B cell (primary cell): ENCODE measurements around the gene CDC42BPB. TPM values are rescaled to one million over a fixed set of nuclear protein-coding genes. Genes with fewer than 3 reads are reported as not detected.

ENCODE experiments used
- ATAC-seq: fragments of 200-7000 bp; cut with Tn5 transposase; one replicate; pipeline ENCODE4 v1.10.0; 2021; ENCODE audit warnings: low read depth, mild to moderate bottlenecking, moderate number of reproducible peaks, moderate library complexity
- CTCF ChIA-PET: fragments of 350-600 bp; sonication (Branson Sonifier 250); formaldehyde crosslinking; loops from one replicate; lab custom pipeline; 2021; ENCODE audit warnings: antibody characterized with exemption, inconsistent platforms; lab: Charles Lee
- POLR2A ChIA-PET: fragments of 350-600 bp; sonication (Branson Sonifier 250); formaldehyde crosslinking; loops from one replicate; lab custom pipeline; 2021; ENCODE audit warnings: antibody characterized with exemption; lab: Charles Lee
- DNase-seq: peaks from one replicate; pipeline ENCODE4 v3.0.0; 2013
- H2AFZ ChIP-seq: 2 replicates; pipeline ENCODE4 v1.6.1; 2012; ENCODE audit warnings: mild to moderate bottlenecking, low read depth, low read length; ENCODE audit not compliant: insufficient read depth, poor library complexity, severe bottlenecking
- H3K27ac ChIP-seq, 2 donors: 1 replicate in 1 of 2; 2 replicates in 1 of 2; pipeline ENCODE4 v1.5.1; 2012 to 2013; ENCODE audit warnings: low read length in 2 of 2, mild to moderate bottlenecking in 2 of 2, moderate library complexity in 1 of 2
- H3K27me3 ChIP-seq, 4 experiments: fragments of 200-600 bp in 1 of 4; sonication (generic) in 1 of 4; replicated peaks in 1 of 4; 1 replicate in 2 of 4; 2 replicates in 2 of 4; pipeline versions ENCODE4 v1.6.1 to v1.7.0; 2013 to 2016; ENCODE audit warnings: low read length in 3 of 4, mild to moderate bottlenecking in 2 of 4, mixed read lengths in 1 of 4, moderate library complexity in 1 of 4; ENCODE audit not compliant: insufficient read depth in 4 of 4, control insufficient read depth in 3 of 4; ENCODE audit errors: control extremely low read depth in 1 of 4
- H3K36me3 ChIP-seq, 2 experiments: replicated peaks in 1 of 2; 1 replicate in 1 of 2; 2 replicates in 1 of 2; pipeline versions ENCODE4 v1.6.1 to v1.7.1; 2013; ENCODE audit warnings: low read length in 1 of 2; ENCODE audit not compliant: insufficient read depth in 2 of 2, control insufficient read depth in 1 of 2; ENCODE audit errors: control extremely low read depth in 1 of 2, extremely low read depth in 1 of 2
- H3K4me1 ChIP-seq, 2 donors: fragments of 200-600 bp in 1 of 2; sonication (generic) in 1 of 2; 1 replicate in 1 of 2; 2 replicates in 1 of 2; pipeline versions ENCODE4 v1.5.1 to v1.6.1; 2013 to 2017; ENCODE audit warnings: low read length in 2 of 2; ENCODE audit not compliant: control insufficient read depth in 2 of 2, insufficient read depth in 2 of 2
- H3K4me2 ChIP-seq: replicated peaks from 2 replicates; pipeline ENCODE3; 2012; ENCODE audit warnings: mild to moderate bottlenecking, low read depth, low read length; ENCODE audit not compliant: poor library complexity, severe bottlenecking
- H3K4me3 ChIP-seq, 5 experiments: fragments of 200-600 bp in 1 of 5; sonication (generic) in 1 of 5; 1 replicate in 3 of 5; 2 replicates in 2 of 5; pipeline versions ENCODE4 v1.5.1 to v1.7.0; 2011 to 2016; ENCODE audit warnings: low read length in 4 of 5, mild to moderate bottlenecking in 4 of 5, low read depth in 2 of 5, control low read depth in 1 of 5, moderate library complexity in 1 of 5; ENCODE audit not compliant: insufficient read depth in 1 of 5; ENCODE audit errors: control extremely low read depth in 1 of 5, extremely low read depth in 1 of 5
- H3K79me2 ChIP-seq: fragments of 200-600 bp; sonication (generic); one replicate; pipeline ENCODE4 v1.6.0; 2016; ENCODE audit warnings: low read length; ENCODE audit not compliant: control insufficient read depth, insufficient read depth
- H3K9ac ChIP-seq: fragments of 200-600 bp; sonication (generic); 2 replicates; pipeline ENCODE4 v1.6.1; 2017; ENCODE audit warnings: mild to moderate bottlenecking, low read length, moderate library complexity
- H3K9me3 ChIP-seq, 3 donors: one replicate each; pipeline versions ENCODE4 v1.6.1 to v1.7.1; 2013; ENCODE audit warnings: low read length in 2 of 3; ENCODE audit not compliant: control insufficient read depth in 2 of 3, insufficient read depth in 1 of 3; ENCODE audit errors: control extremely low read depth in 1 of 3
- H4K20me1 ChIP-seq: 2 replicates; pipeline ENCODE4 v1.6.0; 2012; ENCODE audit warnings: mild to moderate bottlenecking, low read length; ENCODE audit not compliant: insufficient read depth, control insufficient read depth, poor library complexity, severe bottlenecking
- H3K27ac Mint-ChIP-seq: one replicate; pipeline ENCODE4 v1.8.0; 2021; ENCODE audit warnings: mixed read lengths
- H3K27me3 Mint-ChIP-seq: one replicate; pipeline ENCODE4 v1.8.0; 2021; ENCODE audit warnings: mixed read lengths
- H3K4me1 Mint-ChIP-seq: one replicate; pipeline ENCODE4 v1.8.0; 2021; ENCODE audit warnings: mixed read lengths
- H3K4me3 Mint-ChIP-seq: one replicate; pipeline ENCODE4 v1.8.0; 2021; ENCODE audit warnings: mixed read lengths
- H3K9me3 Mint-ChIP-seq: one replicate; pipeline ENCODE4 v1.8.0; 2022; ENCODE audit warnings: mixed read lengths; ENCODE audit not compliant: insufficient read depth
- CTCF ChIP-seq: fragments of 200-600 bp; IDR thresholded peaks from one replicate; pipeline ENCODE4 v1.8.0; 2022; ENCODE audit warnings: antibody characterized with exemption, mild to moderate bottlenecking
- EZH2 ChIP-seq: IDR thresholded peaks from 2 replicates; pipeline ENCODE4 v1.6.1; 2012; ENCODE audit warnings: borderline replicate concordance, low read depth, mild to moderate bottlenecking, moderate library complexity, low read length; ENCODE audit not compliant: insufficient read depth, poor library complexity, severe bottlenecking
- WGBS: methylation state at CpG from one replicate; pipeline ENCODE4 v1.1.5; 2013; ENCODE audit warnings: missing lambda C conversion rate; ENCODE audit not compliant: insufficient coverage; 5-methylcytosine and 5-hydroxymethylcytosine counted together
- intact Hi-C: fragments of 100-400 bp; cut with micrococcal nuclease; formaldehyde crosslinking; loops from one replicate; pipeline ENCODE4 v1.10.0; 2022
- polyA plus RNA-seq: library from polyadenylated mRNA; depleted of rRNA; stranded (reverse); fragments of >200 nt; gene quantifications from 2 replicates; pipeline ENCODE4 v1.2.3, GENCODE V29; 2012
- total RNA-seq, 2 donors: library from RNA; stranded (reverse); fragments of 120-200 nt in 1 of 2; gene quantifications; 1 replicate in 1 of 2; 2 replicates in 1 of 2; pipeline versions ENCODE4 v1.2.3 to v1.2.4, GENCODE V29; 2013 to 2022

The CDC42BPB gene
- total and polyA plus RNA-seq, 2 donors (not counting 1 experiment from before 2014, with no cell fraction given), result 23.9 to 52.5 TPM

- Mint-ChIP-seq H3K27me3 (no peaks in the 10 kb centered on the region), H3K9me3 (no peaks in the 10 kb centered on the region), H3K27ac (no peak overlapping the region), H3K4me3 (no peak overlapping the region), H3K4me1 (peaks cover 16% of the 10 kb centered on the region)
- peaks cover 0 to 1% (median 0%) of the 10 kb centered on the region in 3 donors for H3K9me3 ChIP-seq
- intact Hi-C loops, result no loop called here
- ChIA-PET CTCF (no interaction called here), POLR2A (interaction anchor here (0.7 kb wide), 1 partner anchor 142 kb away, joined by 3 read pairs; no protein-coding TSS in a partner anchor)
- no peaks in the 10 kb centered on the region for H3K36me3 ChIP-seq
- H3K9ac ChIP-seq, result no peak overlapping the region
- H3K79me2 ChIP-seq, result no peaks in the 10 kb centered on the region
- peaks cover under 1 to 3% of the 10 kb centered on the region in 2 donors for H3K4me1 ChIP-seq
- no peak overlapping the region for H3K27ac ChIP-seq
- no peak overlapping the region for H3K4me3 ChIP-seq
- DNase-seq, result no peak
- WGBS, result no CpG with 5 or more reads among the region's 4 CpGs
- H2AFZ ChIP-seq, result no peak overlapping the region
- no peak overlapping the region for H3K4me2 ChIP-seq
- peaks cover 8% of the 10 kb centered on the region for H4K20me1 ChIP-seq
- peaks cover 0 to 9% (median under 1%) of the 10 kb centered on the region in 4 experiments for H3K27me3 ChIP-seq
- TF ChIP-seq EZH2 (no peak), CTCF (no peak)
- no peak for ATAC-seq
These were observed 121.6 kb downstream of the CDC42BPB start for GRCh38 chr14:102935756-102936155.

- Histone ChIP-seq H3K36me3 (no peaks in the 10 kb centered on the region), H3K27me3 (peaks cover 0 to 24% (median 6%) of the 10 kb centered on the region in 4 experiments), H2AFZ (no peak overlapping the region), H3K9ac (no peak overlapping the region), H3K4me1 (peaks cover 15 to 22% of the 10 kb centered on the region in 2 donors), H3K79me2 (no peaks in the 10 kb centered on the region), H3K4me3 (no peak overlapping the region), H3K27ac (no peak overlapping the region), H4K20me1 (peaks cover 19% of the 10 kb centered on the region), H3K4me2 (no peak overlapping the region), H3K9me3 (peaks cover 0 to 12% (median 0%) of the 10 kb centered on the region in 3 donors)
- Mint-ChIP-seq H3K4me3 (no peak overlapping the region), H3K9me3 (no peaks in the 10 kb centered on the region), H3K4me1 (peaks cover 19% of the 10 kb centered on the region), H3K27me3 (no peaks in the 10 kb centered on the region), H3K27ac (no peak overlapping the region)
- POLR2A ChIA-PET, result no interaction called here
- ATAC-seq, result no peak
- WGBS, result 94% methylated on average over 9 of the region's 20 CpGs
- DNase-seq, result no peak
- TF ChIP-seq CTCF (no peak), EZH2 (no peak)
- CTCF ChIA-PET, result no interaction called here
- intact Hi-C loops, result no loop called here
These were observed 123.6 kb downstream of the CDC42BPB start for GRCh38 chr14:102933618-102934231.
